Smooth muscle cell (in vitro differentiated cells): ENCODE results near the gene FHOD1. TPM values are rescaled to one million over a fixed set of nuclear protein-coding genes. Genes with fewer than 3 reads are reported as not detected.

Experiments used
- DNase-seq: peaks from one replicate; lab custom pipeline; 2025; ENCODE audit not compliant: unreplicated experiment; lab: John Stamatoyannopoulos, UW
- H2AFZ ChIP-seq: fragments of 200-600 bp; sonication (generic); 2 replicates; pipeline ENCODE4 v1.6.0; 2016; ENCODE audit warnings: antibody characterized with exemption, low read depth, mild to moderate bottlenecking
- H3F3A ChIP-seq: fragments of 200-600 bp; sonication (generic); 2 replicates; pipeline ENCODE4 v1.6.0; 2017; ENCODE audit warnings: antibody characterized with exemption, low read depth
- H3K27ac ChIP-seq: fragments of 200-600 bp; sonication (generic); 2 replicates; pipeline ENCODE4 v1.5.1; 2016; ENCODE audit warnings: low read depth, mild to moderate bottlenecking
- H3K27me3 ChIP-seq: fragments of 200-600 bp; sonication (generic); 2 replicates; pipeline ENCODE4 v1.6.1; 2016; ENCODE audit warnings: low read depth, mild to moderate bottlenecking
- H3K36me3 ChIP-seq: fragments of 200-600 bp; sonication (generic); 2 replicates; pipeline ENCODE4 v1.5.1; 2016; ENCODE audit warnings: low read depth
- H3K4me1 ChIP-seq: fragments of 200-600 bp; sonication (generic); 2 replicates; pipeline ENCODE4 v1.5.1; 2016; ENCODE audit warnings: low read depth
- H3K4me2 ChIP-seq: fragments of 200-600 bp; sonication (generic); 2 replicates; pipeline ENCODE4 v1.6.0; 2016; ENCODE audit warnings: mild to moderate bottlenecking
- H3K4me3 ChIP-seq: fragments of 200-600 bp; sonication (generic); 2 replicates; pipeline ENCODE4 v1.5.1; 2016; ENCODE audit warnings: mild to moderate bottlenecking
- H3K79me2 ChIP-seq: fragments of 200-600 bp; sonication (generic); 2 replicates; pipeline ENCODE4 v1.6.0; 2016; ENCODE audit warnings: low read depth, mild to moderate bottlenecking
- H3K9ac ChIP-seq: fragments of 200-600 bp; sonication (generic); 2 replicates; pipeline ENCODE4 v1.6.0; 2016; ENCODE audit warnings: low read depth
- H3K9me3 ChIP-seq: fragments of 200-600 bp; sonication (generic); replicated peaks from 2 replicates; pipeline ENCODE4 v1.5.1; 2016; ENCODE audit warnings: low read depth
- H4K20me1 ChIP-seq: fragments of 200-600 bp; sonication (generic); 2 replicates; pipeline ENCODE4 v1.6.0; 2016; ENCODE audit warnings: low read depth
- CTCF ChIP-seq: fragments of 200-600 bp; sonication (generic); IDR thresholded peaks from 2 replicates; pipeline ENCODE4 v1.5.1; 2017; ENCODE audit warnings: borderline replicate concordance, mild to moderate bottlenecking, antibody characterized with exemption; ENCODE audit not compliant: insufficient read depth, poor library complexity, severe bottlenecking
- WGBS: methylation state at CpG from one replicate; pipeline ENCODE4 v1.1.7; 2016; ENCODE audit warnings: low lambda C conversion rate; 5-methylcytosine and 5-hydroxymethylcytosine counted together
- polyA plus RNA-seq: library from polyadenylated mRNA; unstranded; fragments of >200 nt; fragmentation: Nextera tagmentation; extraction: Ambion mirVana; gene quantifications from 2 replicates; pipeline ENCODE4 v1.2.1, GENCODE V29; 2016
- total RNA-seq: library from RNA; depleted of rRNA; stranded (reverse); fragments of >200 nt; gene quantifications from 2 replicates; pipeline ENCODE4 v1.2.3, GENCODE V29; 2014

FHOD1 gene
- total and polyA plus RNA-seq, 2 experiments from 2014 or later, result 16.0 to 23.3 TPM

- WGBS, result over 99% methylated on average over 12 of the region's 12 CpGs
- no peak for DNase-seq
- H3K4me1 ChIP-seq, result peaks cover 9% of the 10 kb centered on the region
- no peaks in the 10 kb centered on the region for H3K36me3 ChIP-seq
- H3K79me2 ChIP-seq, result peaks cover 21% of the 10 kb centered on the region
- no peak overlapping the region for H3K9ac ChIP-seq
- H3K27ac ChIP-seq, result no peak overlapping the region
- TF ChIP-seq CTCF, result no peak
- no peak overlapping the region for H3K4me3 ChIP-seq
- no peaks in the 10 kb centered on the region for H3K9me3 ChIP-seq
- H3F3A ChIP-seq, result no peaks in the 10 kb centered on the region
- H4K20me1 ChIP-seq, result no peaks in the 10 kb centered on the region
- H2AFZ ChIP-seq, result no peak overlapping the region
- H3K27me3 ChIP-seq, result no peaks in the 10 kb centered on the region
- no peak overlapping the region for H3K4me2 ChIP-seq
These were observed 16.2 kb downstream of the FHOD1 start for GRCh38 chr16:67230809-67231660.

- no peak overlapping the region for H2AFZ ChIP-seq
- H3K9me3 ChIP-seq, result no peaks in the 10 kb centered on the region
- TF ChIP-seq CTCF, result no peak
- WGBS, result 96% methylated on average over 32 of the region's 32 CpGs
- H3K36me3 ChIP-seq, result no peaks in the 10 kb centered on the region
- H3F3A ChIP-seq, result no peaks in the 10 kb centered on the region
- H3K9ac ChIP-seq, result no peak overlapping the region
- DNase-seq, result no peak
- H3K4me3 ChIP-seq, result no peak overlapping the region
- H3K27me3 ChIP-seq, result no peaks in the 10 kb centered on the region
- no peaks in the 10 kb centered on the region for H4K20me1 ChIP-seq
- H3K4me1 ChIP-seq, result peaks cover 10% of the 10 kb centered on the region
- H3K4me2 ChIP-seq, result no peak overlapping the region
- peaks cover 21% of the 10 kb centered on the region for H3K79me2 ChIP-seq
- H3K27ac ChIP-seq, result no peak overlapping the region
These were observed 17.1 kb downstream of the FHOD1 start for GRCh38 chr16:67229906-67230808.

GRCh38 chr16:67228905-67229304, 18.4 kb downstream of the FHOD1 start:
- H3K9ac ChIP-seq, result no peak overlapping the region
- 96% methylated on average over 9 of the region's 9 CpGs for WGBS
- H3K36me3 ChIP-seq, result no peaks in the 10 kb centered on the region
- H3K4me3 ChIP-seq, result no peak overlapping the region
- peaks cover 21% of the 10 kb centered on the region for H3K79me2 ChIP-seq
- H3K9me3 ChIP-seq, result no peaks in the 10 kb centered on the region
- DNase-seq, result no peak
- H3K4me2 ChIP-seq, result no peak overlapping the region
- no peak overlapping the region for H3K27ac ChIP-seq
- H3K4me1 ChIP-seq, result peaks cover 10% of the 10 kb centered on the region
- no peaks in the 10 kb centered on the region for H3K27me3 ChIP-seq
- H3F3A ChIP-seq, result no peaks in the 10 kb centered on the region
- no peak overlapping the region for H2AFZ ChIP-seq
- TF ChIP-seq CTCF, result no peak
- H4K20me1 ChIP-seq, result no peaks in the 10 kb centered on the region
